Fibroblast of peridontal ligament (primary cell): ENCODE measurements around the gene KCNIP3.
"Not testable (repeated sequence)": the region's sequence is repeated elsewhere in the genome, so short reads cannot be mapped to it uniquely, and the experiment has no call there.

Experiments used
- DNase-seq: peaks from one replicate; pipeline ENCODE4 v3.0.0-alpha.2; 2010; ENCODE audit errors: extremely low read depth

KCNIP3 gene

GRCh38 chr2:95382686-95383634, 85.8 kb downstream of the KCNIP3 start:
- DNase-seq: no peak

- no peak for DNase-seq
Observed at GRCh38 chr2:95383635-95384027, 86.5 kb downstream of the KCNIP3 start.

DNA sequence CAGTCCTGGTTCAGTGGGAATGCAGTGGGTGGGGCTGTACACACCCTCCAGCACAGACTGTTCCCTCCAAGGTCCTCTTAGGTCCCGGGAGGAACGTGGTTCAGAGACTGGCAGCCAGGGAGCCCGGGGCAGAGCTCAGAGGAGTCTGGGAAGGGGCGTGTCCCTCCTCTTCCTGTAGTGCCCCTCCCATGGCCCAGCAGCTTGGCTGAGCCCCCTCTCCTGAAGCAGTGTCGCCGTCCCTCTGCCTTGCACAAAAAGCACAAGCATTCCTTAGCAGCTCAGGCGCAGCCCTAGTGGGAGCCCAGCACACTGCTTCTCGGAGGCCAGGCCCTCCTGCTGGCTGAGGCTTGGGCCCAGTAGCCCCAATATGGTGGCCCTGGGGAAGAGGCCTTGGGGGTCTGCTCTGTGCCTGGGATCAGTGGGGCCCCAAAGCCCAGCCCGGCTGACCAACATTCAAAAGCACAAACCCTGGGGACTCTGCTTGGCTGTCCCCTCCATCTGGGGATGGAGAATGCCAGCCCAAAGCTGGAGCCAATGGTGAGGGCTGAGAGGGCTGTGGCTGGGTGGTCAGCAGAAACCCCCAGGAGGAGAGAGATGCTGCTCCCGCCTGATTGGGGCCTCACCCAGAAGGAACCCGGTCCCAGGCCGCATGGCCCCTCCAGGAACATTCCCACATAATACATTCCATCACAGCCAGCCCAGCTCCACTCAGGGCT, 87.9 kb downstream of the KCNIP3 start:
- DNase-seq: no peak

DNA sequence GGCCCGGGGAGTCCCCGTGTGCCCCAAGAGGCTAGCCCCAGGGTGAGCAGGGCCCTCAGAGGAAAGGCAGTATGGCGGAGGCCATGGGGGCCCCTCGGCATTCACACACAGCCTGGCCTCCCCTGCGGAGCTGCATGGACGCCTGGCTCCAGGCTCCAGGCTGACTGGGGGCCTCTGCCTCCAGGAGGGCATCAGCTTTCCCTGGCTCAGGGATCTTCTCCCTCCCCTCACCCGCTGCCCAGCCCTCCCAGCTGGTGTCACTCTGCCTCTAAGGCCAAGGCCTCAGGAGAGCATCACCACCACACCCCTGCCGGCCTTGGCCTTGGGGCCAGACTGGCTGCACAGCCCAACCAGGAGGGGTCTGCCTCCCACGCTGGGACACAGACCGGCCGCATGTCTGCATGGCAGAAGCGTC, 88.4 kb downstream of the KCNIP3 start:
- no peak for DNase-seq

- no peak for DNase-seq
Observed at GRCh38 chr2:95386031-95386430, 88.9 kb downstream of the KCNIP3 start.

DNA sequence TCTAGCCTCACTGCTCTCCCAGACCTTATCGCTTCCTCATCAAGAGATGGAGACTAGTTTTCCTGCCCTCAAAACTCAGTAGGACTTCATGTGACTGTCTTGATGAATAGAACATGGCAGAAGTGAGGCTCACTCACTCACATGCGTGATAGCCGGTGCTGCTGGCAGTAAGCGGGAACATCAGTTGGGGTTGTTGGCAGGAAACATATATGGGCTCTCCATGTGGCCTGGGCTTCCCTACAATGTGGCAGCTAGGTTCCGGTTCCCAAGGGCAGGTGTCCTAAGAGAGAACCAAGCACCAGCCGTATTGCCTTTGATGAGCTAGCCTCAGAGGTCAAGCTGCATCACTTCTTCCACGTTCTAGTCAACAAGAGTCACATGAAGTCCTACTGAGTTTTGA, 90.2 kb downstream of the KCNIP3 start:
- DNase-seq: no peak

DNA sequence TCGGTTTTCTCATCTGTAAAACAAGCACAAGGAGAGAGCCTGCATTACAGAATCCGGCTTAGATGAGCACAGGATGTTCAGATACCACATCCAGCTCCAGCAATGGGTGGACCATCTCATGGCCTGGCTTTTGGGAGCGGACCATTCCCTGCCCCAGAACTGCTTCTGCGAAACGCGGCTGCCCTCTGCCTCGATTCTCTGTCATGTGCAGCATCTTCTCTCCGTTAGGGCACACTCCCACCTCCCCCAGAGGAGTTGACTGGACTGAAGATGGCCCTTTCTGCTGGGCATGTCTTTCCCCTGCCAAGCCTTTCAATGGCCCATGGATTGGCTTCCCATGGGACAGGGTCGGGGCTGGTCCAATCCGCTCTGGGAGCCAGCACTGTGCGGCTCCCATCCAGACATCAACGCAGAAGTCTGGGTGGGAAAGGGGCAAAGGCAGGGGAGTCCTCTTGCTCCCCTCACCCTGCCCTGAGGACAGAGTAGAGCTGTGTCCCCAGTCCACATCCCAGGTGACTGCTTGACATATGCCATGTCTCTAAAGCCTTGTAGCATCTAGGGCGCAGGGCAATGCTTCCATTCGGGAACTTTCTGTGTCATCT, 91.0 kb downstream of the KCNIP3 start:
- DNase-seq: no peak

GRCh38 chr2:95388856-95389244, 91.7 kb downstream of the KCNIP3 start:
- DNase-seq: no peak

DNA sequence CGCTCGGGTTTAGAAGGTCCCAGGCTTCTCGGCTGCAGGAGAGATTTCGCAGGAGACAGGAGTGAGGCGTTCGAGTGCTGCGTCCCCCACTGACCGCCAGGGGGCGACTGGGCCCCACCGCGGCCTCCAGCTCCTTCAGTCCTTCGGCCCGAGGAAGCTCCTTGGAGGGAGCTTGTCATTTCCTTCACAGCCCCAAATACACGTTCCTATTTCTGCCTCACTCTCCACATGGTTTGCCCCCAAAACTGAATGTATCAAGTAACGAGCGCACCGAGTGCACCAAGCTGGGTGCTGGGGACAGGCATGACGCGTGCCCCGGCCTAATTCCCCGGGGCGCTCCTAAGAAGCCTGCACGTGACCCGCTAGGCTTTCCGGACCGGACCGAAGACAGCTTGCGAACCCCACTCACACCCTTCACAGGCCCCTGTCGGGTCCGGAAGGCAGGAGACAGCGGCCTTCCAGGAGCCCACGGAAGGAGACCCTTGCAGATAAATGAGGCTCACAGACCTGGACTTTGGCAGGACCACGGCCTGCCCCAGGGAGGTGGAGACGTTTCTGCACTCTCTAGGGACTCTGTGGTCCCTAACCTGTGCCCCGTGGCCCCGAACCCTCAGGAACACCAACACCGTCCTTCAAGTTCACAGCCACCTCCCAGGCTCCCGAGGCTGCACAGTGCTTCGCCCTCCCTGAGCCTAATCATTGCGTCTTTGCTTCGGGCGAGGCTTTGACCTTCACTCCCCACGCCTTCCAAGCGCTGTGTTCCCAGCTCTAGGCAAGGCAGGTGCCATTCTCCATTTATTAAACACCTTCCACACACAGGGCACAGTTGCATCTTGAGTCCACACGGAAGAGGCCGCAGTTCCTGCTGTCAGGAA, 92.3 kb downstream of the KCNIP3 start:
- DNase-seq: peak; percentile 62

DNA sequence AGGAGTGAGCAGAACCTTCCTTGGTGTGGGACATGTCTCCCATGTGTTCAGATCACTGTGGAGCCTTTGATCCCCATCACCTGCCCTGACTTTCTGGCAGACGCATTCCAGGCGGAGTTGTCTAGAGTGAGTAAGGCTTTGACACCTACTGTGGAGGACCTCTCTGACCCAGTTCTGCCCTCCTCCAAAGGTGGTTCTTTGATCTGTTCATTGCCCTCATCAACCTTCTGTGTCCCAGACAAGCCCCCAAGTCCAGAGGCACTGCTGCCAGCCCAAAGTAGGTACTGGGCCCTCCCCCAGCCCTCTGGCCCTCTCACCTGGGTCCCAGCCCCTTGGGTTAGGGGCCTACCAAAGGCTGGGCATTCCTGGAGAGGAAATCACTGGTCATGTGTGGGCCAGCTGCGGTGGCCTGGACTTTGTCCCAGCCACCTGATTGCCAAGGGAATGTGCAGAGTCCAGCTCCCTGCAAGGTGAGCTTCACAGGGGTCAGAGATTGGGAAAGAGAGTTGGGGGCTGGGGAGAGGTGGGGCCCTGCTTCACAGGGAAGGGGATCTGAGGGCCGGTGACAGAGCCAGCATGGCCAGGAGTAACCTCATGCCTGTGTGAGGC, 93.2 kb downstream of the KCNIP3 start:
- no peak for DNase-seq

DNA sequence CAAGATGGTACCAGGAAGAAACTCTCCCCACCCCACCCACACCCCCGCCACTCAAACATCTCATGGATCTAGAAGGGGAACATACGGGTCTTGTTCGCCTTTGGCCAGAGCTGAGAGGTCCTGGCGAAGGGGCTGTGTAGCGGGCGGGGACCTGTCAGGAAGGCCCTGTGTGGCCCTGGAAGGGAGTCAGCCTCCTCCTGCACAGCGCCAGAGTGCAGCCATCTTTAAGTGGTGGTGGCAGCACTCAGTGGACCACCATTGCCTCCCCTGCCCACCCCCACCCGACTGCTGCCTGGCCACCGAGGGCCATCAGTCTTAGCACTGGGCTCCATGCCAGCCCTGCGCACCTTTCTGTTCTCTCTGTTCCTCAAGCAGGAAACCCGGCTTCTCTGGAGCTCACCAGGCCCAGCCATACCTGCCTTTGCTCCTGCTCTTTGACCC, 93.8 kb downstream of the KCNIP3 start:
- DNase-seq: no peak

DNA sequence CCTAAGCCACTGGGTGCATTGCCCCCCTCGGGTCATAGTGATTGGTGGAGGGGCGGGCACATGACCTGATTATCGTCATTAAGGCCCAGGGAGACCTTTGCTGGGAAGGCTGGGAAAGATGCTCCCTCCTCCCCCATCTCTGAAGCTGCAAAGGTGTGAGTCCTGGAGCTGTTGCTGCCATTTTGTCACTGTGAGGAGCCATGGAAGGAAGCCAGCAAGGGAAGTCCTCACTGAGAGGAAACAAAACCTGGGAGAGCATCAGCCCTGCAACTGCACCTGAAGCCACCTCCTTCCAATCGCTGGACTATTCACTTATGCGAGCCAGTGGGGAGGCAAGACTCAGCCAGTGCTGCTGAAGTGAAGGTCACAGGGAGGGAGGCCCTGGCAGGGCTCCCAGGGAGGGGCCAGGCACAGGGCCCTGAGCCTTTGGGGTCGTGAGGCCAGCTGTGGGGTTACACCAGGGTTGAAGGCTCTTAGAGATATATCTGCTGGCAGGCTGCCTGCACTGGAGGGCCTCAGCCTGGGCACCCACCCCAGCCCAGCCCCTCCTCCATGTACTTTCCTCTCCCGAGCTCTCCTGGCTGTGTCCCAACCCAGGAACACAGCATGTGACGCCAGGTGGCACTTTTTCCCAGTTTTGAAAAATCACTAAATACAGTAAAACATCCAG, 94.6 kb downstream of the KCNIP3 start:
- DNase-seq: no peak

GRCh38 chr2:95392320-95392719, 95.2 kb downstream of the KCNIP3 start:
- no peak for DNase-seq

- no peak for DNase-seq
Observed at GRCh38 chr2:95392730-95393455, 95.7 kb downstream of the KCNIP3 start.

GRCh38 chr2:95393901-95394300, 96.8 kb downstream of the KCNIP3 start:
- DNase-seq: no peak

GRCh38 chr2:95399061-95399460, 101.9 kb downstream of the KCNIP3 start:
- DNase-seq: no peak

- no peak for DNase-seq
Observed at GRCh38 chr2:95401480-95401879, 104.3 kb downstream of the KCNIP3 start.

DNA sequence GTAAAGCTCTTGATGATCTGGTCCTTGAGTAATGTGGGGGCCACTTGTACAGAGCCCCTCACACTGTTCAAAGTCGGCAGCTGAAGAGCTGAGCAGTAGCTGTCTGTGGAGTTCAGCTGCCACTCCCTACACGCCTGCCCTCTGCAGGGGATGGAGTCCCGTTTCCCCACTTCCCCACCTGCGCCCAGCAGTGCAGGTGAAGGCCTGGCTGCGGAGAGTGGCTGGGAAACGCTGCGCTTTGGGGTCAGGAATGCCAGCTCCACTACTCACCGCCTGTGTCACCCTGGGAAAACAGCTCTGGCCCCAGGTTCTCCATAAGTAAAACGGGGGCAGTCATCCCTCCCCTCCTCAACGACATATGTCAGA, 104.8 kb downstream of the KCNIP3 start:
- not testable (repeated sequence) for DNase-seq

DNA sequence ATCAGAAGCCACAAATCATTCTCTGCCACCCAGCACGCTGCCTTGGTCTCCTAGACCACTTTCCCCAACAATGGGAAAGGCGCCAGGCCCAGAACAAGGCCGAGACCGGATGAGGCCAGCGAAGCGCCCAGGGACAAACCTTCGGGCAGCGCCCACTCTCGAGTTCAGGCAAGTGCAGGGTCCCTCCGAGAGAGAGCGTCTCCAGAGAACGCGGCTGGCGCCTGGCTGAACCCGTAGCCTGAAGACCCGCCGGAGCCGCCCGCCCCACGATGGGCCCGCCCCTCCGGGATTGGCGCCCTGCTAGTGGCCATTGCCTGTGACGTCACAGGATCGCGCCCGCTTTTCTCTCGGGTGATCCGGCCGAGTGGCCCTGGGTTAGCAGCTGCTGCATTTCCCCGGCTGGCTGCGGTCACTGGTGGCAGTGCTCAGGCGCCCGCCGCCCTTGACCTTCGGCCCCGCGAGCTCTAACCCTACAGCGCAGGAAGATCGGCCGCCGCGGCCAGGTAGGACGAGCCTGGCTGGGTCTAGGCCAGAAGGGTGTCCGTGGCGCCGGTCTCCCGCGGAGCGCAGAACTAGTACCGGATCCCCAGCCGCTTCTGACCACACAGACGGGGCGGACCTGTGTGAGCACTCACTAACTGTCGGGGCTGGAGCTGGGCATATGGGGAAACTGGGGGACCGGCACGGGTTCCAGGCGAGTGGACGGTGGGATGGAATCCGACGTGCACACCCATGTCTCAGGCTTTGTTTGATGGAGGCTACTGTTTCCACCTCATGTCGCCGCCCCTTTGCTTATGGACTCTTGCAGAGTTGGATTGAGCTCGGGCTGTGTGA, 105.4 kb downstream of the KCNIP3 start, which contains the start of gene FAHD2A:
Gene FAHD2A, plus strand, starts transcription at position 339 of the 834 bp plus-strand sequence. CDS start 2,851 bp downstream, outside the sequence.
- peak; percentile 81 for DNase-seq
